GM23338 (cell line): Measurements from ENCODE around the gene SELENOO. TPM values are rescaled to one million over a fixed set of nuclear protein-coding genes. Genes with fewer than 3 reads are reported as not detected.
A peak's percentile ranks its signal among the peaks of the same experiment; 100 is the strongest.

Experiments
- ATAC-seq: fragments of 200-7000 bp; cut with Tn5 transposase; 3 replicates; pipeline ENCODE4 v1.9.1; 2020
- DNase-seq: peaks from one replicate; pipeline ENCODE4 v3.0.0-alpha.2; 2015; ENCODE audit warnings: low spot score
- H2AFZ ChIP-seq: fragments of 200-600 bp; sonication (generic); 2 replicates; pipeline ENCODE4 v1.8.0; 2016; ENCODE audit warnings: antibody characterized with exemption, mild to moderate bottlenecking, moderate library complexity
- H3F3A ChIP-seq: fragments of 200-600 bp; sonication (generic); replicated peaks from 2 replicates; pipeline ENCODE4 v1.8.0; 2017; ENCODE audit warnings: antibody characterized with exemption, mixed run types, low read depth
- H3K27ac ChIP-seq: fragments of 200-600 bp; sonication (generic); 2 replicates; pipeline ENCODE4 v1.6.1; 2016; ENCODE audit warnings: low read depth
- H3K27me3 ChIP-seq: fragments of 200-600 bp; sonication (generic); 2 replicates; pipeline ENCODE4 v1.8.0; 2016; ENCODE audit warnings: mild to moderate bottlenecking, mixed run types, moderate library complexity; ENCODE audit not compliant: insufficient read depth
- H3K36me3 ChIP-seq: fragments of 200-600 bp; sonication (generic); 2 replicates; pipeline ENCODE4 v1.8.0; 2016; ENCODE audit warnings: mild to moderate bottlenecking; ENCODE audit not compliant: insufficient read depth
- H3K4me1 ChIP-seq: fragments of 200-600 bp; sonication (generic); 2 replicates; pipeline ENCODE4 v1.8.0; 2016; ENCODE audit warnings: mild to moderate bottlenecking, moderate library complexity; ENCODE audit not compliant: insufficient read depth
- H3K4me2 ChIP-seq: fragments of 200-600 bp; sonication (generic); 2 replicates; pipeline ENCODE4 v1.7.1; 2017; ENCODE audit warnings: mixed run types
- H3K4me3 ChIP-seq: fragments of 200-600 bp; sonication (generic); 2 replicates; pipeline ENCODE4 v1.6.1; 2016; ENCODE audit warnings: mixed run types
- H3K79me2 ChIP-seq: fragments of 200-600 bp; sonication (generic); replicated peaks from 2 replicates; pipeline ENCODE4 v1.8.0; 2017; ENCODE audit warnings: mild to moderate bottlenecking; ENCODE audit not compliant: insufficient read depth
- H3K9me2 ChIP-seq: fragments of 200-600 bp; sonication (generic); 2 replicates; pipeline ENCODE4 v1.8.0; 2017; ENCODE audit not compliant: insufficient read depth
- H4K20me1 ChIP-seq: fragments of 200-600 bp; sonication (generic); replicated peaks from 2 replicates; pipeline ENCODE4 v1.8.0; 2017; ENCODE audit warnings: mild to moderate bottlenecking; ENCODE audit not compliant: insufficient read depth
- H3K27ac Mint-ChIP-seq: 2 replicates; pipeline ENCODE4 v1.8.0; 2020; ENCODE audit warnings: inconsistent platforms, mild to moderate bottlenecking, moderate library complexity, mixed read lengths
- H3K27me3 Mint-ChIP-seq: 3 replicates; pipeline ENCODE4 v1.8.0; 2022; ENCODE audit warnings: low read depth, mild to moderate bottlenecking, moderate library complexity, mixed read lengths, inconsistent platforms; ENCODE audit not compliant: insufficient read depth, poor library complexity
- H3K36me3 Mint-ChIP-seq: 3 replicates; pipeline ENCODE4 v1.8.0; 2021; ENCODE audit warnings: low read depth, mild to moderate bottlenecking, inconsistent platforms, moderate library complexity, mixed read lengths
- H3K4me1 Mint-ChIP-seq: 3 replicates; pipeline ENCODE4 v1.8.0; 2020; ENCODE audit warnings: mild to moderate bottlenecking, inconsistent platforms, mixed read lengths
- H3K4me3 Mint-ChIP-seq: 3 replicates; pipeline ENCODE4 v1.8.0; 2021; ENCODE audit warnings: moderate library complexity, mild to moderate bottlenecking, inconsistent platforms, mixed read lengths
- H3K9me3 Mint-ChIP-seq: 3 replicates; pipeline ENCODE4 v1.8.0; 2020; ENCODE audit warnings: moderate library complexity, mild to moderate bottlenecking, inconsistent platforms, mixed read lengths
- CTCF ChIP-seq, 2 experiments: fragments of 200-600 bp in 1 of 2; sonication (generic) in 1 of 2; conservative IDR thresholded peaks; 2 replicates each; pipeline versions ENCODE4 v1.5.1 to v1.6.1; 2016 to 2017; ENCODE audit warnings: antibody characterized with exemption in 2 of 2, low read depth in 2 of 2, mild to moderate bottlenecking in 2 of 2, moderate library complexity in 1 of 2
- ETS1 ChIP-seq: IDR thresholded peaks from 2 replicates; pipeline ENCODE4 v1.6.1; 2016; ENCODE audit warnings: antibody characterized with exemption
- EZH2 ChIP-seq: fragments of 200-600 bp; sonication (generic); IDR thresholded peaks from one replicate; pipeline ENCODE4 v1.8.0; 2017; ENCODE audit warnings: antibody characterized with exemption, mild to moderate bottlenecking, low read depth; ENCODE audit not compliant: unreplicated experiment
- EZH2phosphoT487 ChIP-seq: fragments of 200-600 bp; sonication (generic); IDR thresholded peaks from one replicate; pipeline ENCODE4 v1.8.1; 2018; ENCODE audit warnings: antibody characterized with exemption; ENCODE audit not compliant: unreplicated experiment
- JUNB ChIP-seq: IDR thresholded peaks from one replicate; pipeline ENCODE4 v1.6.1; 2016; ENCODE audit warnings: antibody characterized with exemption; ENCODE audit not compliant: unreplicated experiment
- NANOG ChIP-seq: IDR thresholded peaks from 2 replicates; pipeline ENCODE4 v1.6.1; 2016; ENCODE audit warnings: antibody characterized with exemption, borderline replicate concordance
- POLR2AphosphoS5 ChIP-seq: IDR thresholded peaks from 2 replicates; pipeline ENCODE4 v1.6.1; 2016; ENCODE audit warnings: antibody characterized with exemption, low read depth
- REST ChIP-seq: IDR thresholded peaks from one replicate; pipeline ENCODE4 v1.6.1; 2018; ENCODE audit warnings: antibody characterized with exemption; ENCODE audit not compliant: unreplicated experiment
- STAT1 ChIP-seq: IDR thresholded peaks from one replicate; pipeline ENCODE4 v1.6.1; 2016; ENCODE audit warnings: antibody characterized with exemption; ENCODE audit not compliant: unreplicated experiment
- ZNF331 ChIP-seq: fragments of 250-450 bp; sonication (Bioruptor Pico); IDR thresholded peaks from 2 replicates; pipeline ENCODE4 v1.5.0; 2020; ENCODE audit warnings: low read depth, mild to moderate bottlenecking, moderate library complexity
- polyA plus RNA-seq: library from polyadenylated mRNA; unstranded; fragments of >200 nt; fragmentation: Nextera tagmentation; extraction: Ambion mirVana; gene quantifications from 2 replicates; pipeline ENCODE4 v1.2.1, GENCODE V29; 2016
- total RNA-seq: library from RNA; depleted of rRNA; stranded (reverse); fragments of >200 nt; shearing (Covaris generic); gene quantifications from 2 replicates; pipeline ENCODE4 v1.2.3, GENCODE V29; 2014

SELENOO gene
- total and polyA plus RNA-seq, 2 experiments from 2014 or later: 6.8 to 21.3 TPM

GRCh38 chr22:50171319-50171964 is 29.4 kb upstream of the SELENOO start (continued):
- TF ChIP-seq REST: no peak
- no peak for TF ChIP-seq POLR2AphosphoS5
- TF ChIP-seq JUNB: no peak
- TF ChIP-seq CTCF (conservative IDR thresholded peaks at IDR 0.05; ENCODE audit: low read depth in 2 of 2): no peak
- TF ChIP-seq EZH2phosphoT487: no peak
- no peak for TF ChIP-seq NANOG
- TF ChIP-seq EZH2: no peak
- no peak for TF ChIP-seq ZNF331 (CRISPR knock-in tag)

- no peak for DNase-seq
- Histone ChIP-seq H3K4me1 (0 out of 2 replicates have a peak, but pooled peaks cover 7% of the 10 kb centered on the region), H2AFZ (no peak overlapping the region), H3K36me3 (no peaks in the 10 kb centered on the region), H3K9me2 (no peaks in the 10 kb centered on the region), H3K27me3 (peaks cover 24% of the 10 kb centered on the region), H3K4me2 (no peak overlapping the region), H3F3A (no peaks in the 10 kb centered on the region), H3K27ac (no peak overlapping the region), H3K79me2 (no peaks in the 10 kb centered on the region), H3K4me3 (no peak overlapping the region), H4K20me1 (no peaks in the 10 kb centered on the region)
- peak overlapping the region; percentile 12; the same call in 1 of the 3 replicates for H3K4me3 Mint-ChIP-seq
- ATAC-seq: no peak
- peaks cover 3% of the 10 kb centered on the region; the same call in 2 of the 3 replicates for H3K4me1 Mint-ChIP-seq
- H3K27me3 Mint-ChIP-seq: peaks cover 26% of the 10 kb centered on the region
- no peak overlapping the region for H3K27ac Mint-ChIP-seq
- H3K9me3 Mint-ChIP-seq: no peaks in the 10 kb centered on the region
- H3K36me3 Mint-ChIP-seq: no peaks in the 10 kb centered on the region
- TF ChIP-seq EZH2phosphoT487: no peak
- TF ChIP-seq EZH2: no peak
- no peak for TF ChIP-seq ETS1
- no peak for TF ChIP-seq JUNB
- no peak for TF ChIP-seq NANOG
- no peak for TF ChIP-seq POLR2AphosphoS5
- no peak for TF ChIP-seq ZNF331 (CRISPR knock-in tag)
- TF ChIP-seq REST: no peak
- TF ChIP-seq STAT1: no peak
These were observed 28.8 kb upstream of the SELENOO start for GRCh38 chr22:50171965-50172421.
